Measurements from ENCODE around the gene SMCHD1.
A peak's percentile ranks its signal among the peaks of the same experiment; 100 is the strongest.

GRCh38 chr18:2636126-2636631, 19.3 kb upstream of the SMCHD1 start:
- TF ChIP-seq CTCF (IDR thresholded peaks at IDR 0.05) (no peak), POLR2A (IDR thresholded peaks at IDR 0.05) (no peak), POLR2AphosphoS5 (IDR thresholded peaks at IDR 0.05) (peak in 2 of 3 donors; percentile 4 to 26)

All from transverse colon (tissue), 4 donors.